ENCODE data around the gene ANKLE2.

The ANKLE2 gene

GRCh38 chr12:132748319-132748718 lies 13.3 kb downstream of the ANKLE2 start:
- no peaks in the 10 kb centered on the region for H3K9me3 ChIP-seq
- H3K27ac ChIP-seq = no peak overlapping the region
- H4K20me1 ChIP-seq = peaks cover 100% of the 10 kb centered on the region
- H3K27me3 ChIP-seq = no peaks in the 10 kb centered on the region
- no peak overlapping the region for H3K9ac ChIP-seq
- H3K4me3 ChIP-seq = no peak overlapping the region
- peaks cover 100% of the 10 kb centered on the region for H3K36me3 ChIP-seq
- TF ChIP-seq Cebpa-rat (IDR thresholded peaks at IDR 0.05) = no peak
- no peaks in the 10 kb centered on the region for H3K4me1 ChIP-seq
- no peak overlapping the region for H3K4me2 ChIP-seq

DNA sequence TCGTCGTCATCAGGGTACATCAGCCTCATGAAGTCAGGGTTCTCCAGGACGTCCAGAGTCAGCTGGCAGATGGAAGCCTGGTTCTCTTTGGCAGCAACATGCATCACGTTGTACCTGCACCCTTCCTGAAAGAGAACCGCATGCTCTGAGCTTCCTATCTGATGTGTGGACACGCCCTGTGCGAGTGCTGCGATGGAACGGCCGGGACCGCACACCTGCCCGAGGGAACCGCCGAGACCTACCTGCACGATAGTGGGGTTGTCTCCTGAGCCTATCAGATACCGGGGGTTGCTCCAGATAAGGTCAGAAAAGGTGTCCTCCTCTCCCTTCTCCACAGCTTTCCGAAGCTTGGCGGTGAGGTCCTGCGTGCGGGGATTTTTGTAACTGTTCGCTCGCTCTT lies 13.7 kb downstream of the ANKLE2 start:
- Histone ChIP-seq H3K9ac (no peak overlapping the region), H4K20me1 (peaks cover 100% of the 10 kb centered on the region), H3K27me3 (no peaks in the 10 kb centered on the region), H3K27ac (no peak overlapping the region), H3K36me3 (peaks cover 100% of the 10 kb centered on the region), H3K4me3 (no peak overlapping the region), H3K9me3 (no peaks in the 10 kb centered on the region), H3K4me1 (no peaks in the 10 kb centered on the region), H3K4me2 (no peak overlapping the region)
- no peak for TF ChIP-seq Cebpa-rat (IDR thresholded peaks at IDR 0.05)

- TF ChIP-seq Cebpa-rat (IDR thresholded peaks at IDR 0.05) = no peak
- no peaks in the 10 kb centered on the region for H3K9me3 ChIP-seq
- no peak overlapping the region for H3K27ac ChIP-seq
- H3K4me2 ChIP-seq = no peak overlapping the region
- no peak overlapping the region for H3K4me3 ChIP-seq
- peaks cover 100% of the 10 kb centered on the region for H4K20me1 ChIP-seq
- H3K36me3 ChIP-seq = peaks cover 100% of the 10 kb centered on the region
- no peak overlapping the region for H3K9ac ChIP-seq
- H3K4me1 ChIP-seq = no peaks in the 10 kb centered on the region
- no peaks in the 10 kb centered on the region for H3K27me3 ChIP-seq
Observed at GRCh38 chr12:132747395-132747794, 14.2 kb downstream of the ANKLE2 start.

- H3K9ac ChIP-seq = no peak overlapping the region
- H3K27me3 ChIP-seq = no peaks in the 10 kb centered on the region
- no peak overlapping the region for H3K4me2 ChIP-seq
- no peak overlapping the region for H3K4me3 ChIP-seq
- peaks cover 100% of the 10 kb centered on the region for H3K36me3 ChIP-seq
- H3K9me3 ChIP-seq = no peaks in the 10 kb centered on the region
- H3K27ac ChIP-seq = no peak overlapping the region
- H4K20me1 ChIP-seq = peaks cover 100% of the 10 kb centered on the region
- TF ChIP-seq Cebpa-rat (IDR thresholded peaks at IDR 0.05) = no peak
- H3K4me1 ChIP-seq = no peaks in the 10 kb centered on the region
Observed at GRCh38 chr12:132746613-132747012, 15.0 kb downstream of the ANKLE2 start.

DNA sequence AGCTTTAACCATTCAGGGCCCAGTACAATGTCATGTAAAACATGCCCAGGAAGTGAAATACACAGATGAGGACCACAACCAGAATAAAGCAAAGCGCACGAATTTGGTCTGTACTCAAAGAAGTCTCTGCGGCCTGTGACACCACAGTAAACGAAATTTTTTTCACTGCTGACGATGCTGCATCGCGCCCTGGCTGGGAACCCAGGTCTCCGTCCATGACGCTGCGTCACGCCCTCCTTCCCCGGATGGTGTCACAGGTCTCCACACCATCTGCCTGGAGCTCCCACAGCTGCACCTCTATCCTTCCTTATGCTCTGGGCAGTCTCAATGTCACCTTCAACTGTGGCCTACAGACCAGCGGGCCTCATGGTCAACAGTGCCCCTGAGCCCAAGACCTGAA lies 17.8 kb downstream of the ANKLE2 start:
- no peak overlapping the region for H3K9ac ChIP-seq
- H4K20me1 ChIP-seq = peaks cover 100% of the 10 kb centered on the region
- no peak overlapping the region for H3K4me2 ChIP-seq
- no peak for TF ChIP-seq Cebpa-rat (IDR thresholded peaks at IDR 0.05)
- peaks cover 100% of the 10 kb centered on the region for H3K36me3 ChIP-seq
- H3K27ac ChIP-seq = no peak overlapping the region
- no peaks in the 10 kb centered on the region for H3K4me1 ChIP-seq
- H3K27me3 ChIP-seq = no peaks in the 10 kb centered on the region
- no peak overlapping the region for H3K4me3 ChIP-seq
- no peaks in the 10 kb centered on the region for H3K9me3 ChIP-seq

DNA sequence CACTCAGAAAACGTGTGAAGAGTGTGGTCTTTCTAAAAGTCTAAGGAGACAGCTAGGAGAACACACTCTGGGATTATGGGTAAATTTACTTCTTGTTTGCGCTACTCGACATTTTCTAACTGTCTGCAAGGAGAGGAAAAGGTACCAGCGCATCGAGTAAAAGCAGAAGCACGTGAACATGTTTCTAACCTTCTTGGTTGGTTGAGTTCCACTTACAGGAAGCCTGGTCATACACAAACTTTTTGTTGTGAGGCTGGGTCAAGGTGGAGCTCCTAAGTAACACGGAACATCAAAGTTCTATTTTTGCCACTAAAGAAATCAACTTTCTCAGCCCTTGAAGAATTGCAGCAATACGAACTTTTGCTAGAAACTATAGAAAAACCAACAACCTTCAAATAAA lies 20.0 kb downstream of the ANKLE2 start:
- Histone ChIP-seq H3K27ac (no peak overlapping the region), H3K4me3 (no peak overlapping the region), H4K20me1 (peaks cover 99% of the 10 kb centered on the region), H3K27me3 (no peaks in the 10 kb centered on the region), H3K4me1 (no peaks in the 10 kb centered on the region), H3K9ac (no peak overlapping the region), H3K9me3 (no peaks in the 10 kb centered on the region), H3K36me3 (peaks cover 100% of the 10 kb centered on the region), H3K4me2 (no peak overlapping the region)
- no peak for TF ChIP-seq Cebpa-rat (IDR thresholded peaks at IDR 0.05)

DNA sequence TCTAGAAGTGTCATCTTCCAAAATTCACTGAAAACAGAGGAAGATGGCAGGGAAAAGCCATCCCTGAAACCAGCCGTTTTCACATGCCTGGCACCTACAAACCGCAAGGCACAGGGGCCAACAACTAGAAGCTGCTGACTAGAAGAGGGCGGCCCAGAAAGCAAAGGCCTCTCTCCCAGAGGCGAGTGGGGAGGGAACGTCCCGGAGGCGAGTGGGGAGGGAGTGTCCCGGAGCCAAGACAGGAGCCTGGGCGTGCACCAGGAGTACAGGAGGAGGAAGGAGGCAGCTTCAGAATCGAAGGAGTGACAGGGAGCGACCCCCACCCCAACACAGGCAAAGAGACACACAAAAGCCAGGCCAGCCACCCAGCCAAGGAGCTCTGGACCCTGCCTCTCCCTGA lies 21.0 kb downstream of the ANKLE2 start:
- Histone ChIP-seq H3K4me1 (no peaks in the 10 kb centered on the region), H3K27ac (no peak overlapping the region), H3K27me3 (no peaks in the 10 kb centered on the region), H3K9me3 (no peaks in the 10 kb centered on the region), H4K20me1 (peaks cover 99% of the 10 kb centered on the region), H3K9ac (no peak overlapping the region), H3K4me2 (no peak overlapping the region), H3K4me3 (no peak overlapping the region), H3K36me3 (peaks cover 100% of the 10 kb centered on the region)
- no peak for TF ChIP-seq Cebpa-rat (IDR thresholded peaks at IDR 0.05)

DNA sequence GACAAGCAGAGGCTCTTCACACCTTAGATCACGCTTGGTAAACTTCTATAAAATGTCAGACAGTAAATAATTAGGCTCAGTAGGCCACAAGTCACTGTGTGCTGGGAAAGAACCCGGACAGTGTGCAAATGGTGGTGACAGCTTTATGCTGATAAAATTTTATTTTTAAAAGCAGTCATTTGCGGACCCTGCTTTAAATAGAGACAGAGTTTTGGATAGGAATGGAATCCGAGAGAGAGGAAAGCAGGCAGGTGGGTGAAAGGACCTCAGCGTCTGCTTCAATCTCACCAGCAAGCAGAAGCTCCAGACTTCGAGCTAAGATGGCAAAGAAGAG lies 21.4 kb downstream of the ANKLE2 start:
- Histone ChIP-seq H4K20me1 (peaks cover 99% of the 10 kb centered on the region), H3K9me3 (no peaks in the 10 kb centered on the region), H3K4me1 (no peaks in the 10 kb centered on the region), H3K4me3 (no peak overlapping the region), H3K9ac (no peak overlapping the region), H3K36me3 (peaks cover 100% of the 10 kb centered on the region), H3K4me2 (no peak overlapping the region), H3K27ac (no peak overlapping the region), H3K27me3 (no peaks in the 10 kb centered on the region)
- TF ChIP-seq Cebpa-rat (IDR thresholded peaks at IDR 0.05) = no peak

GRCh38 chr12:132739600-132740312 lies 21.9 kb downstream of the ANKLE2 start:
- H3K4me2 ChIP-seq = no peak overlapping the region
- H3K9me3 ChIP-seq = no peaks in the 10 kb centered on the region
- H3K27ac ChIP-seq = no peak overlapping the region
- TF ChIP-seq Cebpa-rat (IDR thresholded peaks at IDR 0.05) = no peak
- H3K4me3 ChIP-seq = no peak overlapping the region
- peaks cover 100% of the 10 kb centered on the region for H3K36me3 ChIP-seq
- no peak overlapping the region; the same call in 1 of the 2 replicates for H3K9ac ChIP-seq
- no peaks in the 10 kb centered on the region for H3K4me1 ChIP-seq
- no peaks in the 10 kb centered on the region for H3K27me3 ChIP-seq
- peaks cover 99% of the 10 kb centered on the region for H4K20me1 ChIP-seq

- Histone ChIP-seq H3K27ac (no peak overlapping the region), H3K4me3 (no peak overlapping the region), H3K4me1 (no peaks in the 10 kb centered on the region), H3K36me3 (peaks cover 100% of the 10 kb centered on the region), H3K27me3 (no peaks in the 10 kb centered on the region), H4K20me1 (peaks cover 86% of the 10 kb centered on the region), H3K9me3 (no peaks in the 10 kb centered on the region), H3K4me2 (no peak overlapping the region), H3K9ac (no peak overlapping the region)
- TF ChIP-seq Cebpa-rat (IDR thresholded peaks at IDR 0.05) = no peak
Observed at GRCh38 chr12:132736913-132737312, 24.7 kb downstream of the ANKLE2 start.

- H3K4me1 ChIP-seq = no peaks in the 10 kb centered on the region
- TF ChIP-seq Cebpa-rat (IDR thresholded peaks at IDR 0.05) = no peak
- peaks cover 100% of the 10 kb centered on the region for H3K36me3 ChIP-seq
- no peak overlapping the region for H3K27ac ChIP-seq
- H3K4me3 ChIP-seq = no peak overlapping the region
- H3K9ac ChIP-seq = no peak overlapping the region
- no peaks in the 10 kb centered on the region for H3K27me3 ChIP-seq
- peaks cover 86% of the 10 kb centered on the region for H4K20me1 ChIP-seq
- no peak overlapping the region for H3K4me2 ChIP-seq
- H3K9me3 ChIP-seq = no peaks in the 10 kb centered on the region
Observed at GRCh38 chr12:132736378-132736777, 25.3 kb downstream of the ANKLE2 start.
